ENCODE results near the gene MAP4K3. TPM values are rescaled to one million over a fixed set of nuclear protein-coding genes. Genes with fewer than 3 reads are reported as not detected.
"Not testable (repeated sequence)": the region's sequence is repeated elsewhere in the genome, so short reads cannot be mapped to it uniquely, and the experiment has no call there.

Gene MAP4K3
- total RNA-seq, 1 donor from 2014 or later: 34.1 TPM

- Histone ChIP-seq H3K9me3 (no peaks in the 10 kb centered on the region), H3K4me3 (no peak overlapping the region), H3K27me3 (no peaks in the 10 kb centered on the region), H3K27ac (no peak overlapping the region), H3K4me1 (no peaks in the 10 kb centered on the region), H3K36me3 (peaks cover 4 to 9% of the 10 kb centered on the region in 2 donors)
- intact Hi-C loops (cut with DNase I): no loop called here
- no peak for TF ChIP-seq CTCF (IDR thresholded peaks at IDR 0.05)
- DNase-seq (ENCODE audit: low spot score in 2 of 2): no peak
Observed at GRCh38 chr2:39247512-39248043, 189.5 kb downstream of the MAP4K3 start.

DNA sequence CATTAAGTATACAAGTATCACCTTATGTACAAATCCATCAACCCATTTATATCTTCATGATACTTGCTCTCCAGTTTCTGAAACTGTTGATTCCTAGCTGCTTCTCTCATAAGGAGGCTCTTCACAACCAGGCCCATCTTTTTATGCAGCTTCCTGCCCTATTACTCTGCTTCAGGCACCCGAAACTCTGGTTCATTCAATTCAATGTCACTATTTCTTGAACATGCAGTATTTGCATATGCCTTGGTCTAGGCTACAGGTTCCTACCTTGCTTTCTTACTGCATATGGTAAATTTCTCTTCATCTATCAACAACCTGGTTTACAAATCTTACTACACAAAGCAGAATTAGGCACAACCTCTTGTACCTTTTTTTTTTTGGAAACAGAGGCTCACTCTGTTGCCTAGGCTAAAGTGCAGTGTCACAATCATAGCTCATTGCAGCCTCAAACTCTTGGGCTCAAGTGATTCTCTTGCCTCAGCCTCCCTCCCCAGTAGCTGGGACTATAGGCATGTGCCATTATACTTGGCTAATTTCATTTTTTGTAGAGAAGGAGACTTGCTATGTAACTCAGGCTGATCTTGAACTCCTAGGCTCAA is 190.6 kb downstream of the MAP4K3 start:
- Histone ChIP-seq H3K36me3 (peaks cover 3 to 8% of the 10 kb centered on the region in 2 donors), H3K4me3 (no peak overlapping the region), H3K27me3 (no peaks in the 10 kb centered on the region), H3K27ac (no peak overlapping the region), H3K4me1 (no peaks in the 10 kb centered on the region), H3K9me3 (no peaks in the 10 kb centered on the region)
- no peak for DNase-seq (ENCODE audit: low spot score in 2 of 2)
- intact Hi-C loops (cut with DNase I): no loop called here
- TF ChIP-seq CTCF (IDR thresholded peaks at IDR 0.05): no peak

GRCh38 chr2:39244963-39245625 is 192.0 kb downstream of the MAP4K3 start:
- H3K36me3 ChIP-seq, H3K27ac ChIP-seq: not testable (repeated sequence)

DNA sequence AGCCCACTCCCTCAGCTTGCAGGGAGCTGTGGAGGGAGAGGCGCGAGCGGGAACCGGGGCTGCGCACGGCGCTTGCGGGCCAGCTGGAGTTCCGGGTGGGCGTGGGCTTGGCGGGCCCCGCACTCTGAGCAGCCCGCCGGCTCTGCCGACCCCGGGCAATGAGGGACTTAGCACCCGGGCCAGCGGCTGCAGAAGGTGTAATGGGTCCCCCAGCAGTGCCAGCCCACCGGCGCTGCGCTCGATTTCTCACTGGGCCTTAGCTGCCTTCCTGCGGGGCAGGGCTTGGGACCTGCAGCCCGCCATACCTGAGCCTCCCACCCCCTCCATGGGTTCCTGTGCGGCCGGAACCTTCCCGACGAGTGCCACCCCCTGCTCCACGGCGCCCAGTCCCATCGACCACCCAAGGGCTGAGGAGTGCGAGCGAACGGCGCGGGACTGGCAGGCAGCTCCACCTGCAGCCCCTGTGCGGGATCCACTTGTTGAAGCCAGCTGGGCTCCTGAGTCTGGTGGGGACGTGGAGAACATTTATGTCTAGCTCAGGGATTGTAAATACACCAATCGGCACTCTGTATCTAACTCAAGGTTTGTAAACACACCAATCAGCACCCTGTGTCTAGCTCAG is 192.7 kb downstream of the MAP4K3 start:
- H3K27me3 ChIP-seq; intact Hi-C loops (cut with DNase I); DNase-seq (ENCODE audit: low spot score in 2 of 2); H3K4me1 ChIP-seq; H3K9me3 ChIP-seq; H3K27ac ChIP-seq; H3K36me3 ChIP-seq: not testable (repeated sequence)
- peak overlapping the region; percentile 48 to 55 for H3K4me3 ChIP-seq

More at GRCh38 chr2:39244963-39245625, 192.0 kb downstream of the MAP4K3 start:
- DNase-seq (ENCODE audit: low spot score in 2 of 2); intact Hi-C loops (cut with DNase I); H3K4me1 ChIP-seq; H3K4me3 ChIP-seq; H3K27me3 ChIP-seq; H3K9me3 ChIP-seq: not testable (repeated sequence)

- no peaks in the 10 kb centered on the region for H3K4me1 ChIP-seq
- peak within 1 kb of the TSS; percentile 48 to 55 for H3K4me3 ChIP-seq
- H3K9me3 ChIP-seq: no peaks in the 10 kb centered on the region
- no peak for TF ChIP-seq CTCF (IDR thresholded peaks at IDR 0.05)
- no peak for DNase-seq (ENCODE audit: low spot score in 2 of 2)
- intact Hi-C loops (cut with DNase I): no loop called here
- H3K27me3 ChIP-seq: no peaks in the 10 kb centered on the region
- no peak within 1 kb of the TSS for H3K27ac ChIP-seq
- peaks cover 0 to 1% of the 10 kb centered on the region in 2 donors for H3K36me3 ChIP-seq
Observed at GRCh38 chr2:39243469-39244123, 193.5 kb downstream of the MAP4K3 start, which contains the start of gene CDKL4. Gene CDKL4 (minus strand): TSS chr2:39243970.

- DNase-seq (ENCODE audit: low spot score in 2 of 2): no peak
- H3K36me3 ChIP-seq: no peaks in the 10 kb centered on the region
- no peaks in the 10 kb centered on the region for H3K27me3 ChIP-seq
- no peaks in the 10 kb centered on the region for H3K9me3 ChIP-seq
- H3K4me1 ChIP-seq: no peaks in the 10 kb centered on the region
- no peak for TF ChIP-seq CTCF (IDR thresholded peaks at IDR 0.05)
- intact Hi-C loops (cut with DNase I): no loop called here
- H3K4me3 ChIP-seq: no peak overlapping the region
- no peak overlapping the region for H3K27ac ChIP-seq
Observed at GRCh38 chr2:39241588-39241987, 195.5 kb downstream of the MAP4K3 start.
